Epithelial cell of esophagus (primary cell): ENCODE data around the gene MTUS2.

Experiments used
- DNase-seq: peaks from one replicate; pipeline ENCODE4 v3.0.0; 2010; ENCODE audit warnings: low read depth
- H3K4me3 ChIP-seq: 2 replicates; pipeline ENCODE4 v1.5.1; 2011; ENCODE audit warnings: mild to moderate bottlenecking, low read length, control low read depth
- TF ChIP-seq, protein P1 (sequence below): IDR thresholded peaks from 2 replicates; pipeline ENCODE4 v1.5.1; 2011; ENCODE audit warnings: low read depth, mild to moderate bottlenecking, low read length, control low read depth, inconsistent platforms; ENCODE audit not compliant: insufficient read depth; ENCODE audit errors: missing control alignments

The MTUS2 gene

DNA sequence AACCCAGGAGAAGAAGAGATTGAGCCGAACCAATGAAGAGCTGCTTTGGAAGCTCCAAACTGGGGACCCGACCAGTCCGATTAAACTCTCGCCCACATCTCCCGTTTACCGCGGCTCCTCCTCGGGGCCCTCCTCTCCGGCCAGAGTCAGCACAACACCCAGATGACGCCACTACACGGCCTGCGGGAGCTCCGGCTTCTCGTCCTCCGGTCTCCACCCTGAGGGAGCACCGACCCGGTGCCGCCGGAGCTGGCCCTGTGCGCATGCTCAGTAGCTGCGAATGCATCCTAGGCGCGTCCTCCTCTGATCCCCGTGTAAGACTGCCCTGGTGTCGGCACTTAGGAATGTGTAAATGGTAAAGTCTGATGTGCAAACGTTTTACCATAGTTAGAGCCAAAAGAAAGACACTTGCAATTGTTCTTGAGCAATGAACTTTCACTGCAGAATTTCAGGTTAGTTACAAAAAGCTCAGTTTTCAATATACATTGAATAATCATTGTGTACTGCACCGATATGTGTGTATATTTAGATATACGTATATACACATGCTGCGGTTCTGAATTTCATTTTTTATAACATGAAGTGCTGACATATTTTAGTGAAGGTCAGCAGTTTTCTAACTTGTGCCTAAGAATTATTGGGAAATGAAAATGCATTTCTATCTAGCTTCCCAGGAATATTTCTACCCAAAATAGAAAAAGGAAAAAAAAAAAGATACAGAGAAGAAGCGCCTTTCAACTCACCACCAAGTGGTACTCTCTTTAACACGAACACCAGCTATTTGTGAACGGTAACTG is 683.1 kb downstream of the MTUS2 start:
- TF ChIP-seq, protein P1, sequence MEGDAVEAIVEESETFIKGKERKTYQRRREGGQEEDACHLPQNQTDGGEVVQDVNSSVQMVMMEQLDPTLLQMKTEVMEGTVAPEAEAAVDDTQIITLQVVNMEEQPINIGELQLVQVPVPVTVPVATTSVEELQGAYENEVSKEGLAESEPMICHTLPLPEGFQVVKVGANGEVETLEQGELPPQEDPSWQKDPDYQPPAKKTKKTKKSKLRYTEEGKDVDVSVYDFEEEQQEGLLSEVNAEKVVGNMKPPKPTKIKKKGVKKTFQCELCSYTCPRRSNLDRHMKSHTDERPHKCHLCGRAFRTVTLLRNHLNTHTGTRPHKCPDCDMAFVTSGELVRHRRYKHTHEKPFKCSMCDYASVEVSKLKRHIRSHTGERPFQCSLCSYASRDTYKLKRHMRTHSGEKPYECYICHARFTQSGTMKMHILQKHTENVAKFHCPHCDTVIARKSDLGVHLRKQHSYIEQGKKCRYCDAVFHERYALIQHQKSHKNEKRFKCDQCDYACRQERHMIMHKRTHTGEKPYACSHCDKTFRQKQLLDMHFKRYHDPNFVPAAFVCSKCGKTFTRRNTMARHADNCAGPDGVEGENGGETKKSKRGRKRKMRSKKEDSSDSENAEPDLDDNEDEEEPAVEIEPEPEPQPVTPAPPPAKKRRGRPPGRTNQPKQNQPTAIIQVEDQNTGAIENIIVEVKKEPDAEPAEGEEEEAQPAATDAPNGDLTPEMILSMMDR: no peak
- DNase-seq: peak; percentile 23
- no peak overlapping the region for H3K4me3 ChIP-seq

DNA sequence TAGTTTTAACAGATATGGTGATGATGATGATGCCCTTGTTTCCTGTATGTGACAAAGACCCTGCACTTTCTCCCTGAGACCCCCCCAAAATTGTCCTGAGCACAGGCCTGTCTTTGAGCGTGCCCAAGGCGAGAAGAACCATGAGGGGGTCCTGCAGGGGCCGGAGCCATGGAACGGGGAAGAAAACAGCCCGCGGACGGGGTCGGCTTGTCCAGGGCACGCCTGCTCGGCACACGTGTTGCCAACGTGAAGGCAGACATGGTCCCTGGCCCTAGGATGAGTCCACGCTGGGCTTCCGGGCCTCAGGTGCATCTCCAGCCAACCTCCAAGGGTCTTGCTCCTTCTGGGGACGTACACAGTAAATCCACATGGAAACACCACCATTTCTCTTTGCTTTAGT is 684.6 kb downstream of the MTUS2 start:
- TF ChIP-seq, protein P1: no peak
- DNase-seq: no peak

DNA sequence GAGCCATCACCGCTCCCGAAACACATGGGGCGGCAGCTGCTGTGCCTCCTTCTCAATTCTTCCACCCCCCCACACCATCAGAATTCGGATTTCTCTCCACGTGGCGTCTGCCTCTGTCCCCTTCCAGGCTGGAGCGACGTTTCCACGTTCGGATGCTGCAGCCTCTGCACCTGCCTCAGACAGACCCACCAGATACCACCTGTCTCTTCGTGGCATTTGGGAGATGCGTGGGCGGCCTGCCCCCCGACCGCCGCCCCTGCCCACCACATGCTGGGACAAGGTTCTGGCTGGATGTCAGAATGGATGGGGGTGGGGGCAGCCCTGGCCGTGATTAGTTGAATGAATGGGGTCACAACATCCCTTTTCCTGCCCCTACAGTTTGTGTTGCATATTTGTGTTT is 685.4 kb downstream of the MTUS2 start:
- TF ChIP-seq, protein P1: no peak
- H3K4me3 ChIP-seq: no peak overlapping the region
- DNase-seq: no peak

More for the DNA sequence above, 684.6 kb downstream of the MTUS2 start:
- no peak overlapping the region for H3K4me3 ChIP-seq

DNA sequence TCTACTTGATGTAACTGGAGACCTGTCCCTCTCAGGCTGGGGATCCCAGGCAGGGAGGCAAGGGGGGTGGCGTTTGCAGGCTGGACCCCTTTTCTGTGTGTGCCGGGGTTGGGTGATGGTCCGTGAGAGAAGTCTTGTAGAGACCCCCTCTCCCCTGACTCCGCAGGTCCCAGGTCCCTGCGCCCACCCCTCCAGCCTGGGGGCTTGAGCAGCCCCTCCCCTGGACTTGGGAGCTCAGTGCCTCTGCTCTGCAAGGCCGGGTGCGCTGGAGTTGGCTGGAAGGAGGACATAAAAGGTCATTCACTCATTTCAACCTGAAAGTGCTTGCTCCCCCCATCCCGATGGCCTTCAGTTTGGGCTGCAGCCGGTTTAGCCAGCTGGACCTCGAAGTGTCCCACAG is 685.8 kb downstream of the MTUS2 start:
- no peak for DNase-seq
- TF ChIP-seq, protein P1: no peak
- H3K4me3 ChIP-seq: no peak overlapping the region

DNA sequence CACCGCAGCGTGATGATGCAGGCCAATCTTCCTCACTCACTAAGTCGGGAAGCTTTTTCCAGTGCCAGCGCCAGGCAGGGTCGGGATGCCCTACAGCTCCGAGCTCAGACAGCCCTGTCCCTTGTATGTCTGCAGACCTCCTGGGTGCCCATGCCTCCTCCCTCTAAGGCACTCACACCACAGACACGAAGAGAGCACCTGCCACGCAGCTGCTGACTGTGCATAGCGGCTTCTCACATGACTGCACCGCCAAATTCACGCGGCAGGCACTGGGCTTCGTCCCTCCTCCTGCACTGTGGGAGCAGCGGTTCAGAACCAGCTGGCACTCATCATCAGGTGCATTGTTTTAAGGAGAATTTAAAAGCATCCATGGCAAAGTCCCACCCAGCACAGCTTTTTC is 687.2 kb downstream of the MTUS2 start:
- no peak for DNase-seq
- TF ChIP-seq, protein P1: no peak
- no peak overlapping the region for H3K4me3 ChIP-seq

DNA sequence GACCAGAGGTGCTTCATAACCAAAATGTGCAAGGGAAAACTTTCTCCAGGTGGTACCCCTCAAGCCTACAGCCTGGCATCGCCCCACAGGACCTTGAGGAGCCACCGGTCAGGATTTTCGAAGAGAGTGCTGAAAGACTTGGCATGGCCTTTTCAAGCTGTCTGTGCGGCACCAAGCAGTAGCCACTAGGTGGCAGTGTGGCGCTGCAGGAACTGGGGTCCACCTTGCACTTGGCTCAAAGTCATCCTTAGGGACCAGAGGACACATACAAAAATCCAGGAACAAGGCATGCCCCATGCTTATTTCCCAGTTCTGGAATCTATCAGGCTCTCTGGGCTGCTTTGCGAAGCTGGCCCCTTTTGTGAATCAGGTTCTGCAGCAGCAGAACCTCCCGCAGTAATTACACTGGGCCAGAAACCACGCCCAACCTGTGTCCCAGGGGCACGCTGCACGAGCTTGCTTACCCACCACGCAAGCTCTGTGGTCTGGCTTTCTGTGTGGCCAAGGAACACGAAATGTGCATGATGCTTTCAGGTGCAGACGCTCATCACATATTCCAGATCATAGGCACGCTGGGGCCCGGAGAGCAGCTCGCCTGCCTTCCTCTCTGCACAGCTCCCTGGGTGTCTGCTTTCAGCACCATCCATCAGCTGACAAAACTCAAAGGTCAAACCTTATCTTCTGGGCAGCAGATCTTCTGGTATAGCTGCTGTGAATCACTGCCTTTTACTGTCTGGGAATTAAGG is 688.2 kb downstream of the MTUS2 start:
- no peak overlapping the region for H3K4me3 ChIP-seq
- TF ChIP-seq, protein P1: peak; percentile 98
- peak; percentile 78 for DNase-seq
